ENCODE measurements around the gene GBE1.

DNA sequence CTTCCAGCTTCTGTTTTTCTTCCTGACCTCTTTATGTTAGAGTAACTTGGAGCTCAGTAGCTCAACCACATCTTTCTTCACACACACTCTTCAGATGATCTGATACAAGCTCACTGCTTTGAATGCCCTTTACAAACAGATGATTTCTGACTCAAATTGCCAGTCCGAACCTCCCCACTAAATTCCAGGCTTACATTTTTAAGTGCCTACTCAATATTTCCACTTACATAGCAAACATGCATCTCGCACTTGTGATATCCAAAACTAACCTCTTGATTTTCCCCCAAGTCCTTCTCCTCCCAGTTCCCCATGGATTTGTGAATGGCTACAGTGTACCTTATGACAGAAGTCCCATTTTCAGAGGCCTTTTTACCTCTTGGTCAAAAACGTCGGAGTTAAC lies 139.1 kb downstream of the GBE1 start:
- TF ChIP-seq, protein P1, sequence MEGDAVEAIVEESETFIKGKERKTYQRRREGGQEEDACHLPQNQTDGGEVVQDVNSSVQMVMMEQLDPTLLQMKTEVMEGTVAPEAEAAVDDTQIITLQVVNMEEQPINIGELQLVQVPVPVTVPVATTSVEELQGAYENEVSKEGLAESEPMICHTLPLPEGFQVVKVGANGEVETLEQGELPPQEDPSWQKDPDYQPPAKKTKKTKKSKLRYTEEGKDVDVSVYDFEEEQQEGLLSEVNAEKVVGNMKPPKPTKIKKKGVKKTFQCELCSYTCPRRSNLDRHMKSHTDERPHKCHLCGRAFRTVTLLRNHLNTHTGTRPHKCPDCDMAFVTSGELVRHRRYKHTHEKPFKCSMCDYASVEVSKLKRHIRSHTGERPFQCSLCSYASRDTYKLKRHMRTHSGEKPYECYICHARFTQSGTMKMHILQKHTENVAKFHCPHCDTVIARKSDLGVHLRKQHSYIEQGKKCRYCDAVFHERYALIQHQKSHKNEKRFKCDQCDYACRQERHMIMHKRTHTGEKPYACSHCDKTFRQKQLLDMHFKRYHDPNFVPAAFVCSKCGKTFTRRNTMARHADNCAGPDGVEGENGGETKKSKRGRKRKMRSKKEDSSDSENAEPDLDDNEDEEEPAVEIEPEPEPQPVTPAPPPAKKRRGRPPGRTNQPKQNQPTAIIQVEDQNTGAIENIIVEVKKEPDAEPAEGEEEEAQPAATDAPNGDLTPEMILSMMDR (IDR thresholded peaks at IDR 0.05; ENCODE audit: insufficient read depth, low read length): no peak
- TF ChIP-seq POLR2AphosphoS5 (IDR thresholded peaks at IDR 0.05; ENCODE audit: low read depth): no peak
- no peak for TF ChIP-seq REST (IDR thresholded peaks at IDR 0.05; ENCODE audit: insufficient replicate concordance, low read depth)
